Endothelial cell of umbilical vein (primary cell): ENCODE measurements around the gene ADD2. TPM values are rescaled to one million over a fixed set of nuclear protein-coding genes. Genes with fewer than 3 reads are reported as not detected.

Experiments
- BruUV-seq: library from RNA; stranded (reverse); fragments of 400-500 nt; replicated peaks from 2 replicates; lab custom pipeline; 2021; lab: Mats Ljungman, UMichigan
- CTCF ChIA-PET: fragments of 300-600, 350-600 bp; sonication (Branson Sonifier 250); formaldehyde crosslinking; loops from one replicate; lab custom pipeline; 2021; ENCODE audit warnings: antibody characterized with exemption, inconsistent platforms; lab: Charles Lee
- POLR2A ChIA-PET: fragments of 300-600, 350-600 bp; sonication (Branson Sonifier 250); formaldehyde crosslinking; loops from one replicate; lab custom pipeline; 2021; ENCODE audit warnings: antibody characterized with exemption, inconsistent platforms; lab: Charles Lee
- DNase-seq: peaks from one replicate; pipeline ENCODE4 v3.0.0-alpha.2; 2011; ENCODE audit warnings: low read depth, low spot score
- FAIRE-seq: peaks from 2 replicates; lab custom pipeline; 2011; peaks lifted over from hg19 to GRCh38; lab: Jason Lieb, UNC
- H2AFZ ChIP-seq: 2 replicates; pipeline ENCODE4 v1.6.0; 2012; ENCODE audit warnings: low read depth, low read length, control low read depth, inconsistent platforms
- H3K27ac ChIP-seq: 2 replicates; pipeline ENCODE4 v1.5.1; 2011; ENCODE audit warnings: low read depth, mild to moderate bottlenecking, control low read depth, low read length, moderate library complexity; ENCODE audit not compliant: insufficient read depth
- H3K27me3 ChIP-seq, 2 experiments: 2 replicates each; pipeline versions ENCODE4 v1.6.0 to v1.6.1; 2011; ENCODE audit warnings: low read length in 2 of 2, mixed read lengths in 1 of 2; ENCODE audit not compliant: control insufficient read depth in 2 of 2, insufficient read depth in 2 of 2
- H3K36me3 ChIP-seq, 2 experiments: 2 replicates in 1 of 2; 3 replicates in 1 of 2; pipeline ENCODE4 v1.5.1; 2011; ENCODE audit warnings: low read length in 2 of 2, mild to moderate bottlenecking in 1 of 2, moderate library complexity in 1 of 2; ENCODE audit not compliant: control insufficient read depth in 2 of 2, insufficient read depth in 2 of 2; ENCODE audit errors: extremely low read depth in 1 of 2
- H3K4me1 ChIP-seq: 3 replicates; pipeline ENCODE4 v1.5.1; 2011; ENCODE audit warnings: mild to moderate bottlenecking, low read length; ENCODE audit not compliant: control insufficient read depth, insufficient read depth; ENCODE audit errors: extremely low read depth
- H3K4me2 ChIP-seq: 2 replicates; pipeline ENCODE4 v1.6.1; 2011; ENCODE audit warnings: low read length, control low read depth, mixed read lengths; ENCODE audit not compliant: insufficient read depth
- H3K4me3 ChIP-seq, 3 experiments: fragments of 200-600 bp in 1 of 3; sonication (generic), shearing (Covaris generic) in 1 of 3; replicated peaks in 1 of 3; 2 replicates each; pipeline ENCODE4 v1.5.1; 2011 to 2016; ENCODE audit warnings: control low read depth in 3 of 3, low read length in 3 of 3, mild to moderate bottlenecking in 2 of 3, inconsistent platforms in 1 of 3, low read depth in 1 of 3, moderate library complexity in 1 of 3; ENCODE audit not compliant: insufficient read depth in 1 of 3
- H3K79me2 ChIP-seq: 2 replicates; pipeline ENCODE4 v1.6.0; 2012; ENCODE audit warnings: low read length, inconsistent platforms; ENCODE audit not compliant: control insufficient read depth, insufficient read depth
- H3K9ac ChIP-seq: replicated peaks from 2 replicates; pipeline ENCODE3; 2011; ENCODE audit warnings: low read length, control low read depth; ENCODE audit not compliant: insufficient read depth; ENCODE audit errors: extremely low read depth
- H3K9me1 ChIP-seq: replicated peaks from 3 replicates; pipeline ENCODE4 v1.6.0; 2011; ENCODE audit warnings: mild to moderate bottlenecking, low read length; ENCODE audit not compliant: control insufficient read depth, insufficient read depth; ENCODE audit errors: extremely low read depth
- H3K9me3 ChIP-seq: replicated peaks from 2 replicates; pipeline ENCODE4 v1.5.1; 2012; ENCODE audit warnings: low read length, inconsistent platforms; ENCODE audit not compliant: control insufficient read depth, insufficient read depth
- H4K20me1 ChIP-seq: replicated peaks from 2 replicates; pipeline ENCODE3; 2011; ENCODE audit warnings: mild to moderate bottlenecking, low read length; ENCODE audit not compliant: control insufficient read depth, insufficient read depth; ENCODE audit errors: extremely low read depth
- CTCF ChIP-seq, 2 donors: IDR thresholded peaks; 1 replicate in 1 of 2; 2 replicates in 1 of 2; pipeline ENCODE4 v1.5.1; 2011; ENCODE audit warnings: low read length in 2 of 2, mild to moderate bottlenecking in 2 of 2, moderate library complexity in 2 of 2, control low read depth in 1 of 2, inconsistent platforms in 1 of 2, low read depth in 1 of 2; ENCODE audit not compliant: insufficient read depth in 1 of 2; ENCODE audit errors: extremely low read depth in 1 of 2
- EZH2 ChIP-seq: IDR thresholded peaks from 2 replicates; pipeline ENCODE4 v1.6.1; 2012; ENCODE audit warnings: borderline replicate concordance, low read depth, mild to moderate bottlenecking, moderate library complexity, low read length, inconsistent platforms; ENCODE audit not compliant: severe bottlenecking
- FOS ChIP-seq: IDR thresholded peaks from 2 replicates; pipeline ENCODE4 v1.6.1; 2011; ENCODE audit warnings: mild to moderate bottlenecking, low read length, moderate library complexity, borderline replicate concordance; ENCODE audit not compliant: insufficient read depth
- GATA2 ChIP-seq: IDR thresholded peaks from 2 replicates; pipeline ENCODE4 v1.7.0; 2011; ENCODE audit warnings: low read depth, mild to moderate bottlenecking, moderate library complexity, mixed read lengths, low read length; ENCODE audit not compliant: insufficient read length, insufficient read depth
- JUN ChIP-seq: IDR thresholded peaks from 2 replicates; pipeline ENCODE4 v1.6.1; 2011; ENCODE audit warnings: borderline replicate concordance, low read depth; ENCODE audit not compliant: insufficient read length, insufficient read depth
- MAX ChIP-seq: IDR thresholded peaks from 2 replicates; pipeline ENCODE4 v1.6.1; 2011; ENCODE audit not compliant: insufficient read depth, insufficient read length
- MYC ChIP-seq: IDR thresholded peaks from one replicate; pipeline ENCODE4 v1.6.1; 2011; ENCODE audit warnings: mild to moderate bottlenecking, low read depth, low read length
- POLR2A ChIP-seq: IDR thresholded peaks from 2 replicates; pipeline ENCODE4 v1.6.1; 2012; ENCODE audit warnings: low read depth, mild to moderate bottlenecking, control low read depth, low read length
- POLR2AphosphoS5 ChIP-seq: IDR thresholded peaks from 2 replicates; pipeline ENCODE4 v1.6.1; 2012; ENCODE audit warnings: low read depth, mild to moderate bottlenecking, control low read depth, low read length, moderate library complexity; ENCODE audit not compliant: insufficient read depth
- dilution Hi-C: fragments of 300-500 bp; cut with MboI; formaldehyde crosslinking; loops from one replicate; pipeline ENCODE4 v1.15.0; 2019; ENCODE audit warnings: low sequenced_read_pairs; ENCODE audit not compliant: extremely low pct_ligation_motif_present
- intact Hi-C: fragments of 100-400 bp; cut with micrococcal nuclease; formaldehyde crosslinking; loops from one replicate; pipeline ENCODE4 v1.10.0; 2022
- polyA plus RNA-seq, 4 experiments: library from polyadenylated mRNA; depleted of rRNA in 3 of 4; stranded (reverse) in 3 of 4; unstranded in 1 of 4; fragments of >200 nt; gene quantifications; 2 replicates each; pipeline versions ENCODE4 v1.2.1 to v1.2.3, GENCODE V29; 2011 to 2012; ENCODE audit warnings: missing spikeins in 1 of 4
- total RNA-seq: library from RNA; stranded (reverse); gene quantifications from 2 replicates; pipeline ENCODE4 v1.2.3, GENCODE V29; 2021

ADD2 gene
- total and polyA plus RNA-seq, 2 donors (not counting 3 experiments of a cell fraction or from before 2014, with no cell fraction given): 0.17 TPM; not detected in 1

- Histone ChIP-seq H2AFZ (no peak overlapping the region), H3K79me2 (no peaks in the 10 kb centered on the region), H3K36me3 (no peaks in the 10 kb centered on the region), H3K9me3 (no peaks in the 10 kb centered on the region), H3K9ac (no peak overlapping the region), H3K27me3 (no peaks in the 10 kb centered on the region), H4K20me1 (no peaks in the 10 kb centered on the region), H3K4me1 (no peaks in the 10 kb centered on the region), H3K27ac (no peak overlapping the region), H3K9me1 (no peaks in the 10 kb centered on the region), H3K4me2 (no peak overlapping the region), H3K4me3 (no peak overlapping the region)
- intact Hi-C loops: no loop called here
- POLR2A ChIA-PET: no interaction called here
- BruUV-seq: no TSS peak
- CTCF ChIA-PET: interaction anchor here (1.0 kb wide), 1 partner anchor 367 kb away, joined by 3 read pairs; no protein-coding TSS in a partner anchor
- dilution Hi-C loops: no loop called here
- DNase-seq (no peak), FAIRE-seq (no peak)
- TF ChIP-seq EZH2 (no peak), JUN (no peak), GATA2 (no peak), FOS (no peak), CTCF (IDR thresholded peaks at IDR 0.05; ENCODE audit: extremely low read depth in 1 of 2, insufficient read depth in 1 of 2, low read depth in 1 of 2, low read length in 2 of 2) (no peak), POLR2AphosphoS5 (no peak), MAX (no peak), POLR2A (no peak), MYC (no peak)
These were observed 96.8 kb downstream of the ADD2 start for GRCh38 chr2:70671092-70671675.
